ENCODE measurements around the gene SCNN1G.

GRCh38 chr16:23149267-23149992 is 33.1 kb upstream of the SCNN1G start, which contains the start of gene USP31:
- no peak for TF ChIP-seq EZH2 (IDR thresholded peaks at IDR 0.05; ENCODE audit: insufficient read depth, poor library complexity, severe bottlenecking)
- TF ChIP-seq EZH2phosphoT487 (IDR thresholded peaks at IDR 0.05; ENCODE audit: insufficient read depth, low read depth): no peak

Measured in GM23248 (cell line).